IMR-90 (cell line): Measurements from ENCODE around the gene CTDSPL. TPM values are rescaled to one million over a fixed set of nuclear protein-coding genes. Genes with fewer than 3 reads are reported as not detected.
A peak's percentile ranks its signal among the peaks of the same experiment; 100 is the strongest.

Source experiments
- ATAC-seq: fragments of 200-7000 bp; cut with Tn5 transposase; 2 replicates; pipeline ENCODE4 v1.9.1; 2020; ENCODE audit warnings: low read depth, mild to moderate bottlenecking, moderate library complexity
- BruUV-seq: library from RNA; stranded (reverse); fragments of 400-500 nt; replicated peaks from 2 replicates; lab custom pipeline; 2021; lab: Mats Ljungman, UMichigan
- CTCF ChIA-PET: fragments of 300-600 bp; formaldehyde crosslinking; extraction: SDS; loops from one replicate; lab custom pipeline; 2021; ENCODE audit warnings: antibody characterized with exemption; lab: Yijun Ruan, JAX
- POLR2A ChIA-PET: fragments of 300-600 bp; sonication (Branson Sonifier 250); formaldehyde crosslinking; loops from one replicate; lab custom pipeline; 2022; ENCODE audit warnings: antibody characterized with exemption; ENCODE audit not compliant: unreplicated experiment; lab: Charles Lee
- DNase-seq: peaks from one replicate; pipeline ENCODE4 v3.0.0; 2013
- H2AFZ ChIP-seq: replicated peaks from 2 replicates; pipeline ENCODE3; 2013; ENCODE audit warnings: low read length, mild to moderate bottlenecking; ENCODE audit not compliant: poor library complexity
- H2AK5ac ChIP-seq: 2 replicates; pipeline ENCODE4 v1.6.1; 2013; ENCODE audit warnings: low read depth, low read length, inconsistent platforms
- H2AK9ac ChIP-seq: replicated peaks from 2 replicates; pipeline ENCODE3; 2013; ENCODE audit warnings: mild to moderate bottlenecking, low read depth, low read length, moderate library complexity; ENCODE audit not compliant: poor library complexity
- H2BK120ac ChIP-seq: 2 replicates; pipeline ENCODE4 v1.6.1; 2013; ENCODE audit warnings: low read depth, low read length, inconsistent platforms
- H2BK15ac ChIP-seq: 3 replicates; pipeline ENCODE4 v1.6.1; 2013; ENCODE audit warnings: low read depth, low read length, inconsistent platforms
- H2BK20ac ChIP-seq: 2 replicates; pipeline ENCODE4 v1.6.1; 2013; ENCODE audit warnings: low read depth, mild to moderate bottlenecking, inconsistent platforms, low read length, moderate library complexity
- H2BK5ac ChIP-seq: 2 replicates; pipeline ENCODE4 v1.6.1; 2013; ENCODE audit warnings: mild to moderate bottlenecking, low read depth, low read length, inconsistent platforms; ENCODE audit not compliant: poor library complexity, severe bottlenecking
- H3K14ac ChIP-seq: replicated peaks from 2 replicates; pipeline ENCODE4 v1.6.1; 2013; ENCODE audit warnings: low read depth, low read length, inconsistent platforms
- H3K18ac ChIP-seq: 2 replicates; pipeline ENCODE4 v1.6.1; 2013; ENCODE audit warnings: low read depth, low read length, control low read depth
- H3K23ac ChIP-seq: 2 replicates; pipeline ENCODE4 v1.6.1; 2013; ENCODE audit warnings: low read depth, low read length, inconsistent platforms
- H3K27ac ChIP-seq: 2 replicates; pipeline ENCODE4 v1.5.1; 2013; ENCODE audit warnings: mild to moderate bottlenecking, control low read depth, low read length; ENCODE audit not compliant: insufficient read depth
- H3K27me3 ChIP-seq: 2 replicates; pipeline ENCODE4 v1.6.1; 2013; ENCODE audit warnings: low read length; ENCODE audit not compliant: control insufficient read depth, insufficient read depth
- H3K36me3 ChIP-seq: 2 replicates; pipeline ENCODE4 v1.6.1; 2013; ENCODE audit warnings: low read length, mixed read lengths; ENCODE audit not compliant: control insufficient read depth, insufficient read depth
- H3K4ac ChIP-seq: 2 replicates; pipeline ENCODE4 v1.6.1; 2013; ENCODE audit warnings: low read depth, low read length, inconsistent platforms
- H3K4me1 ChIP-seq: 2 replicates; pipeline ENCODE4 v1.6.1; 2013; ENCODE audit warnings: low read length, mixed read lengths; ENCODE audit not compliant: control insufficient read depth, insufficient read depth
- H3K4me2 ChIP-seq: 2 replicates; pipeline ENCODE4 v1.6.1; 2013; ENCODE audit warnings: low read depth, mild to moderate bottlenecking, control low read depth, low read length, moderate library complexity
- H3K4me3 ChIP-seq: 2 replicates; pipeline ENCODE4 v1.5.1; 2013; ENCODE audit warnings: low read depth, mild to moderate bottlenecking, control low read depth, low read length, moderate library complexity; ENCODE audit not compliant: insufficient read depth
- H3K56ac ChIP-seq: 2 replicates; pipeline ENCODE4 v1.6.1; 2013; ENCODE audit warnings: low read length, inconsistent platforms; ENCODE audit not compliant: insufficient read depth; ENCODE audit errors: extremely low read depth
- H3K79me1 ChIP-seq, 2 experiments: 2 replicates each; pipeline ENCODE4 v1.6.1; 2013; ENCODE audit warnings: low read length in 2 of 2, inconsistent platforms in 1 of 2, low read depth in 1 of 2
- H3K9ac ChIP-seq: 2 replicates; pipeline ENCODE4 v1.6.1; 2013; ENCODE audit warnings: low read depth, low read length, control low read depth
- H3K9me1 ChIP-seq: 2 replicates; pipeline ENCODE4 v1.6.1; 2013; ENCODE audit warnings: low read length, inconsistent platforms; ENCODE audit not compliant: insufficient read depth
- H3K9me3 ChIP-seq: 2 replicates; pipeline ENCODE4 v1.6.1; 2013; ENCODE audit warnings: low read length; ENCODE audit not compliant: control insufficient read depth, insufficient read depth
- H4K20me1 ChIP-seq: 2 replicates; pipeline ENCODE4 v1.6.1; 2013; ENCODE audit warnings: low read length, inconsistent platforms; ENCODE audit not compliant: insufficient read depth
- H4K5ac ChIP-seq: 2 replicates; pipeline ENCODE4 v1.6.1; 2013; ENCODE audit warnings: mild to moderate bottlenecking, low read depth, low read length, control low read depth
- H4K8ac ChIP-seq, 2 experiments: 2 replicates each; pipeline ENCODE4 v1.6.1; 2013; ENCODE audit warnings: low read depth in 2 of 2, low read length in 2 of 2, control low read depth in 1 of 2, inconsistent platforms in 1 of 2
- H4K91ac ChIP-seq: 2 replicates; pipeline ENCODE4 v1.6.1; 2013; ENCODE audit warnings: low read depth, low read length, inconsistent platforms; ENCODE audit not compliant: insufficient read depth
- CEBPB ChIP-seq: IDR thresholded peaks from 2 replicates; pipeline ENCODE4 v1.6.1; 2012; ENCODE audit warnings: low read depth, low read length, improper control_type of control experiment
- ELK1 ChIP-seq: fragments of 150-350 bp; IDR thresholded peaks from 2 replicates; pipeline ENCODE4 v1.6.1; 2016; ENCODE audit warnings: low read depth, mild to moderate bottlenecking, low read length, moderate library complexity, borderline replicate concordance
- WGBS, 2 experiments: methylation state at CpG; one replicate each; pipeline versions ENCODE4 v1.1.5 to v1.1.7; 2013; ENCODE audit warnings: missing lambda C conversion rate in 2 of 2; ENCODE audit not compliant: insufficient read length in 1 of 2; ENCODE audit errors: extremely low coverage in 2 of 2; 5-methylcytosine and 5-hydroxymethylcytosine counted together
- dilution Hi-C: fragments of 300-500 bp; cut with HindIII; formaldehyde crosslinking; loops from one replicate; pipeline ENCODE4 v1.14.3; 2018; ENCODE audit warnings: low sequenced_read_pairs; ENCODE audit not compliant: unreplicated experiment
- in situ Hi-C: fragments of 300-500 bp; cut with MboI; formaldehyde crosslinking; loops from 3 replicates; pipeline ENCODE4 v1.14.3; 2019; ENCODE audit warnings: low sequenced_read_pairs, inconsistent platforms, mixed read lengths
- intact Hi-C: fragments of 100-400 bp; cut with micrococcal nuclease; formaldehyde crosslinking; loops from 2 replicates; pipeline ENCODE4 v1.10.0; 2022
- polyA plus RNA-seq, 3 experiments: library from polyadenylated mRNA; depleted of rRNA; stranded (reverse); fragments of >200 nt; gene quantifications; 2 replicates each; pipeline ENCODE4 v1.2.3, GENCODE V29; 2012; ENCODE audit warnings: low replicate concordance in 1 of 3
- total RNA-seq: library from RNA; depleted of rRNA; stranded (reverse); fragments of >200 nt; gene quantifications from 2 replicates; pipeline ENCODE4 v1.2.3, GENCODE V29; 2012

CTDSPL gene
- total and polyA plus RNA-seq, 2 of the 4 experiments (the other 2 are of a cell fraction): 24.5 to 29.0 TPM

- no peak overlapping the region for H3K4ac ChIP-seq
- no peak overlapping the region for H3K4me3 ChIP-seq
- in situ Hi-C loops (no loop called here), intact Hi-C loops (no loop called here), dilution Hi-C loops (no loop called here)
- peaks cover 27 to 49% of the 10 kb centered on the region in 2 experiments for H3K79me1 ChIP-seq
- ChIA-PET POLR2A (no interaction called here), CTCF (no interaction called here)
- 0 out of 2 replicates have a peak, but pooled peaks cover 1% of the 10 kb centered on the region for H3K36me3 ChIP-seq
- no peak overlapping the region for H3K4me2 ChIP-seq
- no peak overlapping the region for H4K8ac ChIP-seq
- WGBS, 2 experiments: no CpG with 5 or more reads among the region's 5 CpGs
- no peak overlapping the region for H4K5ac ChIP-seq
- no peaks in the 10 kb centered on the region for H3K4me1 ChIP-seq
- no peak overlapping the region for H3K23ac ChIP-seq
- no peak overlapping the region for H2BK5ac ChIP-seq
- H3K27ac ChIP-seq: no peak overlapping the region
- DNase-seq (no peak), ATAC-seq (no peak)
- peaks cover 27% of the 10 kb centered on the region for H4K20me1 ChIP-seq
- H3K9ac ChIP-seq: no peak overlapping the region
- 0 out of 2 replicates have a peak overlapping the region, but pooled peaks have one; percentile 1 for H2AK5ac ChIP-seq
- 0 out of 2 replicates have a peak overlapping the region, but pooled peaks have one; percentile 8 for H3K14ac ChIP-seq
- H2BK15ac ChIP-seq: no peak overlapping the region
- no peak overlapping the region for H3K18ac ChIP-seq
- no peak overlapping the region for H2AFZ ChIP-seq
- no peak overlapping the region for H4K91ac ChIP-seq
- peaks cover 4% of the 10 kb centered on the region for H3K9me3 ChIP-seq
- no peak overlapping the region for H3K56ac ChIP-seq
- H3K9me1 ChIP-seq: peaks cover 5% of the 10 kb centered on the region; the same call in 1 of the 2 replicates
- H3K27me3 ChIP-seq: no peaks in the 10 kb centered on the region
- no peak overlapping the region for H2BK20ac ChIP-seq
- BruUV-seq: no TSS peak
- no peak overlapping the region for H2AK9ac ChIP-seq
- no peak for TF ChIP-seq ELK1
- TF ChIP-seq CEBPB: peak; percentile 72
- no peak overlapping the region for H2BK120ac ChIP-seq
Measured at GRCh38 chr3:37872413-37873160, 10.9 kb downstream of the CTDSPL start.
